Choroid plexus epithelial cell (primary cell): ENCODE measurements around the gene ELL.

Source experiments
- DNase-seq: peaks from one replicate; pipeline ENCODE4 v3.0.0-alpha.2; 2010; ENCODE audit warnings: low read depth
- H3K4me3 ChIP-seq: 2 replicates; pipeline ENCODE4 v1.5.1; 2011; ENCODE audit warnings: low read depth, mild to moderate bottlenecking, control low read depth, low read length, moderate library complexity
- TF ChIP-seq, protein P1 (sequence below): conservative IDR thresholded peaks from 2 replicates; pipeline ENCODE4 v1.5.1; 2011; ENCODE audit warnings: low read depth, mild to moderate bottlenecking, control low read depth, inconsistent platforms, low read length, moderate library complexity

The ELL gene

DNA sequence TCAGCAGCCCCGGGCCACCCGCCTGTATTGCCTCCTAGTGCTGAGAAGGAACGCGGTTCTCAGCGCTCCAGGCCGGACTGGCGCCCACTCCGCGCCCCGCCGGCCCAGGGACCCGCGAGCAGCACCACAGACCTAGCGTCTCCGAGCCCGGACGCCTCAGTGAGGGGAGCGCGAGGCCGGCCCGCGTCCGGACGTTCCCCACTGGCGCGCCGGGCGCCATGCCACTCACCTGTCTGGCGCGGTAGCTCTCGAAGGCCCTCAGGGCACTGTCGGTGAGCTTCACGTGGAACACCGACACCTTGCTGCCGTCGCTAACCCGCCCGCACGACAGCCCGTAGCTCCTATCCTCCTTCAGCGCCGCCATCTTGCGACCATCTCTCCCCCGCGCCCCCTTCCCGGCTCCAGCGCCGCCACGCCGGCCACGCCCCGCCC lies at the start of gene ELL:
Gene ELL (minus strand): TSS at position 379 of the 432 bp plus-strand sequence. CDS start 15 bp downstream, at position 364.
- peak within 1 kb of the TSS; percentile 99 for H3K4me3 ChIP-seq
- DNase-seq: no peak
- TF ChIP-seq, protein P1, sequence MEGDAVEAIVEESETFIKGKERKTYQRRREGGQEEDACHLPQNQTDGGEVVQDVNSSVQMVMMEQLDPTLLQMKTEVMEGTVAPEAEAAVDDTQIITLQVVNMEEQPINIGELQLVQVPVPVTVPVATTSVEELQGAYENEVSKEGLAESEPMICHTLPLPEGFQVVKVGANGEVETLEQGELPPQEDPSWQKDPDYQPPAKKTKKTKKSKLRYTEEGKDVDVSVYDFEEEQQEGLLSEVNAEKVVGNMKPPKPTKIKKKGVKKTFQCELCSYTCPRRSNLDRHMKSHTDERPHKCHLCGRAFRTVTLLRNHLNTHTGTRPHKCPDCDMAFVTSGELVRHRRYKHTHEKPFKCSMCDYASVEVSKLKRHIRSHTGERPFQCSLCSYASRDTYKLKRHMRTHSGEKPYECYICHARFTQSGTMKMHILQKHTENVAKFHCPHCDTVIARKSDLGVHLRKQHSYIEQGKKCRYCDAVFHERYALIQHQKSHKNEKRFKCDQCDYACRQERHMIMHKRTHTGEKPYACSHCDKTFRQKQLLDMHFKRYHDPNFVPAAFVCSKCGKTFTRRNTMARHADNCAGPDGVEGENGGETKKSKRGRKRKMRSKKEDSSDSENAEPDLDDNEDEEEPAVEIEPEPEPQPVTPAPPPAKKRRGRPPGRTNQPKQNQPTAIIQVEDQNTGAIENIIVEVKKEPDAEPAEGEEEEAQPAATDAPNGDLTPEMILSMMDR: no peak

DNA sequence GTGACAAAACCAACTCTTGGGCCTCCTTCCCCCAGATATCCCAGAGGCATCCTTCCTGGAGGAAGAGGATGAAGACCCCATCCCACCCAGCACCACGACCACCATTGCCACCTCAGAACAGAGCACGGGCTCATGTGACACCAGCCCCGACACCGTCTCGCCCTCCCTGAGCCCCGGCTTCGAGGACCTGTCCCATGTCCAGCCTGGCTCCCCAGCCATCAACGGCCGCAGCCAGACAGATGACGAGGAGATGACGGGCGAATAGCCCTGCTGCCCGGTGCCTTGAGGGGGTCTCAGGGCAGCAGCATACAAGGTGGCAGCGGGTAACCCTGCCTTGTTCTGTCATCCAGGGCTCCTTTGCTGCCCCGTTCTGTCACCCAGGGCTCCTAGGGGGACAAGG lies 46.5 kb upstream of the ELL start:
- DNase-seq: no peak
- TF ChIP-seq, protein P1: no peak
- no peak overlapping the region for H3K4me3 ChIP-seq

DNA sequence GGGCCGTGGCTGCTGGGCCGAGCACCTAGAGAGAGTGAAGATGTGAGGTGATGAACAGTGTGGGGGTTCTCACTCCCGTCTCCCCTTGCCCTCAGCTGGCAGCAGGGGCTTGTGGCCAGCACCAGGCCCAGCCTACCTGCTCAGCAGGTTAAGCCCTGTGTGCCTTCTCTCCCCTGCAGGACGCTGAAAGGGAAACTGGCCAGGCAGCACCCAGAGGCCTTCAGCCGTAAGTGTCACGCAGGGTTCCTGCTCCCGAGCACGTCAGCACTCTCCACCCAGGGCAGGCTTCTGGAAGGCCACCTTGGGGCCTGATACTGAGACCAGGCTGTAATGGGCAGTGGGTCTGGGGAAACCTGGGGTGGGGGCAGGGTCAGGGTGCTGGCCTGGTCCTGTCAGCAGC lies 45.1 kb upstream of the ELL start:
- TF ChIP-seq, protein P1: no peak
- DNase-seq: no peak
- H3K4me3 ChIP-seq: no peak overlapping the region

DNA sequence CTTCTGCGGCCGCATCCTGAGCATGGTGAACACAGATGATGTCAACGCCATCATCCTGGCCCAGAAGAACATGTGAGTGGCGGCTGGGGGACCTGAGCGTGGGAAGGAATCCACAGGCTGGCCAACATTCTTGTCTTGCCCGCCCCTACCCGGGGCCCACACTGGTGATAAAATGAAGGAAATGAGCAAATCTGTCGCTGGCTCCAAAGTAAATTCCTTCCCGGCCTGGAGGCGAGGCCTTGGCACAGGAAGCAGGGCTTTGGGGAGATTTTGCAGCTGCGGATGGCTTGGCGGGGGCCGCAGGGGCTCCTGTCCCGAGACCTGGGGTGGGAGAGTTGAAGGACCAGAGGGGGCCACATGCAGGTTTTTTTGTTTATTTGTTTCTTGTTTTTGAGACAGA lies 40.2 kb upstream of the ELL start:
- TF ChIP-seq, protein P1: no peak
- H3K4me3 ChIP-seq: no peak overlapping the region
- DNase-seq: no peak

DNA sequence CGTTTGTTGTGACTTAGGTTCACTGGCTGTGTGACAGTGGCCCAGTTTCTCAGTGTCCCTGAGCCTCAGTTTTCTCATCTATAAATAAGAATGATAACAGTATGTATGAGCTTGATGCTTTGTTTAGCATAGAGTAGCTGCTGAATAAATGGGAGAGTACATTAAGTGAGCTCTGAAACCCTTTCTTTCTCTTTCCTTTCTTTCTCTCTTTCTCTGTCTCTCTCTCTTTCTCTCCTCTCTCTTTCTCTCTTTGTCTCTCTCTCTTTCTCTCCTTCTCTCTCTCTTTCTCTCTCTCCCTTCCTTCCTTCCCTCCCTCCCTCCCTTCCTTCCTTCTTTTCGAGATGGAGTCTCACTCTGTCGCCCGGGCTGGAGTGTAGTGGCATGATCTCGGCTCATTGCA lies 37.8 kb upstream of the ELL start:
- TF ChIP-seq, protein P1: no peak
- DNase-seq: no peak
- no peak overlapping the region for H3K4me3 ChIP-seq

DNA sequence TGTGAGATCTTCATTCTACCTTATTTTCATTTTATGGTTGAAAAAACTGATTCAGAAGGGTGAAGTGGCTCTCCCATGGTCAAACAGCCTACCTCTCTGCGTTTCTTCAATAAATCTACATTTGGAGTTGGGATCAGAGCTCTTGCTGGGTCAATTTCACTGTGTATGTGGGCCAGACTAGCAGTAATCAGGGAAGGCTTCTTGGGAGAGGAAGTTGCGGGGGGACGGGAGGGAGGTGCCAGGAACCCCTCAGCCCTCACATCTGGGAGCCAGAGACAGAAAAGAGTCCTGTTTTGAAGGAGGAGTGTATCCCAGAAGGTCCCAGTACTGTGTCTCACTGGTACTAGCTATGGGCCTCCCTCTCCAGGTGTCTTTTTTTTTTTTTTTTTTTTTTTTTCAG lies 36.7 kb upstream of the ELL start:
- peak overlapping the region; percentile 99 for H3K4me3 ChIP-seq
- DNase-seq: no peak
- TF ChIP-seq, protein P1: no peak

DNA sequence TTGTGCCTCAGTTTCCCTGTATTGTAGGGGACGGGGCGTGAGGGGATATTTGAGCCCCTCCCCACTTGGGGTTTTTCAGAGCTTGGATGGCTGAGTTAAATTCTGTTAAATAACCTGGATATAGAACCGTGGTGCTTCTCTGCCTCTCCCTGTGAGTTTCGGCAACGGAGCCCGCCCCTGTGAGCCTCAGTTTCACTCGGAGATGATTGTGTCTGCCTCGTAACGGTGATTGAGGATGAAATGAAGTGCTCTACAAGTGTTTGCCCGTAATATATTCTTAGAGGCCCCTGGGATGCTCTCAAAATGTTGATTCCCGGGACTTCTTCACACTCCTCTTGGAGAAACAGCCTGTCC lies 36.3 kb upstream of the ELL start:
- DNase-seq: peak; percentile 19
- H3K4me3 ChIP-seq: peak overlapping the region; percentile 99
- TF ChIP-seq, protein P1: no peak
